ENCODE results near the gene MYO7B. TPM values are rescaled to one million over a fixed set of nuclear protein-coding genes. Genes with fewer than 3 reads are reported as not detected.

MYO7B gene
- total RNA-seq, 4 donors from 2014 or later, result 0.07 to 0.83 (median 0.51) TPM; not detected in 1

DNA sequence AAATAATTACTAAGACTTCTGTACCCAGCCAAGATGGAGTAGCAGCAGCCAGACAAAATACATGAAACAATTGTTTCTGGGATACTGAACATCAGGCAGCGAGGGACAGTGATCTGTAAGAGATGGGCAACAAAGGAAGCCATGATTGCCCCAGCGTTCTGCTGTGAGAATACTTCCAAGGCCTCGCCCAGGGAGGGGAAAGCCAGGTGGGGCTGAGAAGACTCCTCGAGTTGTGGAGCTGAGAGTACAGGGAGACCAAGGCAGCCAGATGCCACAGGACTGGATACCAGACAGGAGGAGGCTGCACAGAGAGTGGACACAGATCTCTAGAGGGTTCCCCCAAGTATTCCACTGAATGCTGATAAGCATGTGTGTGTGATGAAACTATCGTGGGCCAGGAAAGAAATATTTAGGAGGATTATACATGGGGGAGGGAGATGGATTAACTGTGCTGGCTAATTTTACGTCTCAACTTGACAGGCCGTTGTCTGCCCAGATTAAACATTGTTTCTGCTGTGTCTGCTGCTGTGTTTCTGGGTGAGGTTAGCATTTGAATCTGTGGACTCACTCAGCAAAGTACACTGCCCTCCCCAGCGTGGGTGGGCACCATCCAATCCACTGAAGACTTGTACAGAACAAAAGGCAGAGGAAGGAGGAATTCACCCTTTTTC is 150.1 kb downstream of the MYO7B start:
- Histone ChIP-seq H3K27ac (no peak overlapping the region), H3K4me3 (no peak overlapping the region), H3K36me3 (no peaks in the 10 kb centered on the region), H3K27me3 (no peaks in the 10 kb centered on the region), H3K4me1 (peaks cover 9 to 11% of the 10 kb centered on the region in 2 donors), H3K9me3 (no peaks in the 10 kb centered on the region)
- no peak for DNase-seq
- ATAC-seq, result no peak
- in situ Hi-C loops (cut with MboI; ENCODE audit: low sequenced_read_pairs in 4 of 4) (no loop called here), intact Hi-C loops (cut with DNase I; ENCODE audit: low total_unique reads) (no loop called here)
- no peak for TF ChIP-seq POLR2A (IDR thresholded peaks at IDR 0.05)
- TF ChIP-seq, protein P1, sequence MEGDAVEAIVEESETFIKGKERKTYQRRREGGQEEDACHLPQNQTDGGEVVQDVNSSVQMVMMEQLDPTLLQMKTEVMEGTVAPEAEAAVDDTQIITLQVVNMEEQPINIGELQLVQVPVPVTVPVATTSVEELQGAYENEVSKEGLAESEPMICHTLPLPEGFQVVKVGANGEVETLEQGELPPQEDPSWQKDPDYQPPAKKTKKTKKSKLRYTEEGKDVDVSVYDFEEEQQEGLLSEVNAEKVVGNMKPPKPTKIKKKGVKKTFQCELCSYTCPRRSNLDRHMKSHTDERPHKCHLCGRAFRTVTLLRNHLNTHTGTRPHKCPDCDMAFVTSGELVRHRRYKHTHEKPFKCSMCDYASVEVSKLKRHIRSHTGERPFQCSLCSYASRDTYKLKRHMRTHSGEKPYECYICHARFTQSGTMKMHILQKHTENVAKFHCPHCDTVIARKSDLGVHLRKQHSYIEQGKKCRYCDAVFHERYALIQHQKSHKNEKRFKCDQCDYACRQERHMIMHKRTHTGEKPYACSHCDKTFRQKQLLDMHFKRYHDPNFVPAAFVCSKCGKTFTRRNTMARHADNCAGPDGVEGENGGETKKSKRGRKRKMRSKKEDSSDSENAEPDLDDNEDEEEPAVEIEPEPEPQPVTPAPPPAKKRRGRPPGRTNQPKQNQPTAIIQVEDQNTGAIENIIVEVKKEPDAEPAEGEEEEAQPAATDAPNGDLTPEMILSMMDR (IDR thresholded peaks at IDR 0.05 in 4 of 5, conservative IDR thresholded peaks at IDR 0.05 in 1 of 5), result no peak

Other genes with a start within 250 kb of the MYO7B start
- gene ERCC3, start 241.5 kb upstream of the MYO7B start, total RNA-seq, result 10 to 100 TPM; 24.9 to 28.2 (median 26.7) TPM
- gene MAP3K2, start 147.7 kb upstream of the MYO7B start, total RNA-seq, result 10 to 100 TPM; 33.8 to 46.4 (median 39.4) TPM
- under 1 TPM in 2 of 4 donors, not detected in 2; 0.29 to 0.58 TPM for gene PROC, start 117.3 kb upstream of the MYO7B start, total RNA-seq
- 10 to 100 TPM; 50.5 to 77.0 (median 65.3) TPM for gene IWS1, start 9.2 kb upstream of the MYO7B start, total RNA-seq
- gene GPR17, start 110.5 kb downstream of the MYO7B start, total RNA-seq, result under 1 TPM in 1 of 4 donors, not detected in 3; 0.20 TPM
- gene LIMS2, start 139.8 kb downstream of the MYO7B start, total RNA-seq, result 10 to 100 TPM in 2 of 4 donors, 1 to 10 TPM in 2; 5.3 to 15.5 (median 9.9) TPM
- gene SFT2D3, start 165.8 kb downstream of the MYO7B start, total RNA-seq, result 1 to 10 TPM; 3.0 to 5.5 (median 3.5) TPM